ENCODE results near the gene SMPD3. TPM values are rescaled to one million over a fixed set of nuclear protein-coding genes. Genes with fewer than 3 reads are reported as not detected.

Gene SMPD3
- total and polyA plus RNA-seq, 2 experiments from 2014 or later, result 0.57 to 0.83 TPM

- H3K36me3 ChIP-seq (ENCODE audit: insufficient read depth), result peaks cover 4% of the 10 kb centered on the region; the same call in 1 of the 2 replicates
- DNase-seq (ENCODE audit: low spot score) (peak; percentile 76), ATAC-seq (peak; percentile 84)
- Mint-ChIP-seq H3K36me3 (ENCODE audit: low read depth) (peaks cover 22% of the 10 kb centered on the region), H3K27me3 (ENCODE audit: insufficient read depth, low read depth, poor library complexity) (peaks cover 7% of the 10 kb centered on the region), H3K9me3 (no peaks in the 10 kb centered on the region), H3K4me3 (no peak overlapping the region), H3K4me1 (peaks cover 4% of the 10 kb centered on the region; the same call in 2 of the 3 replicates), H3K27ac (no peak overlapping the region)
- H3K4me3 ChIP-seq, result no peak overlapping the region
- H3K27me3 ChIP-seq (ENCODE audit: insufficient read depth), result no peaks in the 10 kb centered on the region
- no peaks in the 10 kb centered on the region for H3K9me2 ChIP-seq (ENCODE audit: insufficient read depth)
- H3K79me2 ChIP-seq (replicated peaks; ENCODE audit: insufficient read depth), result no peaks in the 10 kb centered on the region
- H3K27ac ChIP-seq (ENCODE audit: low read depth), result no peak overlapping the region
- H3F3A ChIP-seq (replicated peaks; ENCODE audit: low read depth), result no peaks in the 10 kb centered on the region
- TF ChIP-seq CTCF (conservative IDR thresholded peaks at IDR 0.05; ENCODE audit: low read depth in 2 of 2) (peak; percentile 58 to 74), ETS1 (IDR thresholded peaks at IDR 0.05) (no peak)
- no peak overlapping the region for H2AFZ ChIP-seq
- no peaks in the 10 kb centered on the region for H3K4me1 ChIP-seq (ENCODE audit: insufficient read depth)
- H4K20me1 ChIP-seq (replicated peaks; ENCODE audit: insufficient read depth), result no peaks in the 10 kb centered on the region; the same call in 1 of the 2 replicates
- no peak overlapping the region for H3K4me2 ChIP-seq
Measured at GRCh38 chr16:68355447-68356248, 92.7 kb downstream of the SMPD3 start.

- H3K27me3 Mint-ChIP-seq (ENCODE audit: insufficient read depth, low read depth, poor library complexity), result peaks cover 7% of the 10 kb centered on the region
- no peak overlapping the region for H2AFZ ChIP-seq
- no peaks in the 10 kb centered on the region for H3K4me1 Mint-ChIP-seq
- no peaks in the 10 kb centered on the region for H3K27me3 ChIP-seq (ENCODE audit: insufficient read depth)
- H3K27ac Mint-ChIP-seq, result no peak overlapping the region
- H4K20me1 ChIP-seq (replicated peaks; ENCODE audit: insufficient read depth), result no peaks in the 10 kb centered on the region; the same call in 1 of the 2 replicates
- no peak overlapping the region for H3K4me3 ChIP-seq
- no peaks in the 10 kb centered on the region for H3K9me2 ChIP-seq (ENCODE audit: insufficient read depth)
- DNase-seq (ENCODE audit: low spot score), result no peak
- H3K9me3 Mint-ChIP-seq, result no peaks in the 10 kb centered on the region
- no peaks in the 10 kb centered on the region for H3K79me2 ChIP-seq (replicated peaks; ENCODE audit: insufficient read depth)
- no peaks in the 10 kb centered on the region for H3F3A ChIP-seq (replicated peaks; ENCODE audit: low read depth)
- peaks cover 17% of the 10 kb centered on the region for H3K36me3 Mint-ChIP-seq (ENCODE audit: low read depth)
- no peak overlapping the region for H3K27ac ChIP-seq (ENCODE audit: low read depth)
- no peak overlapping the region for H3K4me3 Mint-ChIP-seq
- H3K4me1 ChIP-seq (ENCODE audit: insufficient read depth), result no peaks in the 10 kb centered on the region
- peaks cover 7% of the 10 kb centered on the region; the same call in 1 of the 2 replicates for H3K36me3 ChIP-seq (ENCODE audit: insufficient read depth)
- no peak overlapping the region for H3K4me2 ChIP-seq
- no peak for ATAC-seq
- no peak for TF ChIP-seq CTCF (conservative IDR thresholded peaks at IDR 0.05; ENCODE audit: low read depth in 2 of 2)
- no peak for TF ChIP-seq NANOG (IDR thresholded peaks at IDR 0.05; ENCODE audit: borderline replicate concordance)
- TF ChIP-seq REST (IDR thresholded peaks at IDR 0.05; ENCODE audit: unreplicated experiment), result no peak
Measured at GRCh38 chr16:68354816-68355215, 93.5 kb downstream of the SMPD3 start.
